Anterior cingulate cortex (tissue), 58 donors: ENCODE measurements around the gene DPY19L1.
"Not testable (repeated sequence)": the region's sequence is repeated elsewhere in the genome, so short reads cannot be mapped to it uniquely, and the experiment has no call there.

Source experiments
- DNase-seq, 58 donors: peaks; one replicate each; lab custom pipeline; 2025; lab: John Stamatoyannopoulos, UW

The DPY19L1 gene

DNA sequence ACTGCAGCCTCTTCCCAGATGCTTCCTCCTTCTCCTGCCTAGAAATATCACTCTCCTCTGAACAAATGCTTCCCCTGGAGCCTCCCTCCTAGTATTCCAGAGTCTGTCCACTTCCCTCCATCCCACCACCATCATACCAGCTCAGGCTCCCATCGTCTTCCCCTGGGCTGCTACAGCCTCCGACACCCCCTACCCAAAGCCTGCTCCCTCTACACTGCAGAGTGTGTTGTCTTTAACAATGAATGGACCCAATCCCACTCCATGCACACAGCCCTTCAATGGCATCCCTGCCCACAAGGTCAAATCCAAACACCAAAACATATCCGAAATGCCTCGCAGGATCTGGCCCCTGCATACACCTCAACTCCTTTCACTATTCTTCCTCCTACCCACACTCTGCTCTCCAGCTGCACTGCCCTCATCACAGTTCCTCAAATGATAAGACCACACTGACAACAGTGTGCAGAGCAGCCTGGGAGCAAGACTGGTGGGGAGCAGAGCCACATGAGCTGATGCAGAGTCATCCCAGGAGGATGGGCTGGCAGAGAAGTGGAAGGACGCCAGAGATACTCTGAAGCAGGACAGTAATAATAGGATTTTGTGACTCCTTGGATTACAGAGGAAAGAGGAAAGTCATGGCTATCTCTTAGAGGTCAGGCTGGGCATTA lies 40.7 kb downstream of the DPY19L1 start:
- DNase-seq = not testable (repeated sequence)

DNA sequence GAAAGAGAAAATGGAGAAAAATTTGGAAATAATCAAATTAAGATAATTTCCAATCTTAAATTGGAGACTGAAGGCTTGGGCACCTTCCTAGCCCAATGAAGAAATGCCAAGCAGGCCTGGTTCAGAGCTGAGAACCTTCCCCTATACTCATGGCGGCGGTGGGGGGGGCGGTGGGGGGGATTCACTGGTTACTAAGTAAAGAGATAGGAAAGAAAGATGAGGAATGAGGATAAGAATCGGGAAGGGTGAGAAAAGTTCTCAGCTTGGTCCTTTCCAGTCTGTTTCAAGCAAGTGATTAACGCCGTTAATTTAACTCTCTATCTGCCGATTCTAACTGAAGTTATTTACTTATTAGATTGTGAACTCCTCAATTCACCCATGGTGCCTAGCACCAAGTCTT lies 41.5 kb downstream of the DPY19L1 start:
- DNase-seq = no peak

DNA sequence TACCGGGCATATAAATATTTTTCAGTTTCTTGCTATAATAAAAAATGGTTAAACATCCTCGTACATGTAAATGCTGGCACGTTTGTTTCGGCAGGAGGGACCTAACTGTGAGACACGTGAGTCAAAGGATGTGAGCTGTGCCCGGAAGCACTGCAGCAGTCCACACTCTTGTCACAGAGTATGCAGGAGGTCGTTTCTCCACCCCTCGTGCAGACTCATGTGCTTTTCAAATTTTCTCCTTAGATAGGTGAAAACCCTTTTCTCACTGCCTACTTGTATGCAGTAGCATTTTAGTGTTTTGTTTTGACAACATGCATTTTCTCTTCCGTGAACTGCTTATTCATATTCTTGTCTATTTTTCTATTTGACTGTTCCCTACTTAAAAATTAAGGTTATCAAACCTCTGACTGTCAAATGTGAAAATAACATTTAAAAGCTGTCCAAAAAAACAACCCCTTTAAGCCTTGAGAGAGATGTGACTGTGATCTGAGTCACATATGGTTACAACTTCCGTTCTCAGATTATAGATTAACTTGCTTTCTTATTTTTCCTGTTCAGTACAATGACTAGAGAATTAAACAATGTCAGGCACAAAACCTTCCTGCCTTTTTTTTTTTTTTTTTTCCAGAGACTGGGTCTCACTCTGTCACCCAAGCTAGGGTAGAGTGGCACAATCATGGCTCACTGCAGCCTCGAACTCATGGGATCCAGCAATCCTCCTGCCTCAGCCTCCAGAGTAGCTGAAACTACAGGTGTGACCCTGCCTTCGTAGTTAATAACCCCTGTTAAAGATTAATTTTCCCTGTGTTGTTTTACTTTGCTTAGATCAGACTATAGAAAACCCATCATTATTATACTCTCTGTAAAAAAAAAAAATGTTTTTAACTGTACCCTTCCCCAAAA lies 45.1 kb downstream of the DPY19L1 start:
- no peak for DNase-seq

DNA sequence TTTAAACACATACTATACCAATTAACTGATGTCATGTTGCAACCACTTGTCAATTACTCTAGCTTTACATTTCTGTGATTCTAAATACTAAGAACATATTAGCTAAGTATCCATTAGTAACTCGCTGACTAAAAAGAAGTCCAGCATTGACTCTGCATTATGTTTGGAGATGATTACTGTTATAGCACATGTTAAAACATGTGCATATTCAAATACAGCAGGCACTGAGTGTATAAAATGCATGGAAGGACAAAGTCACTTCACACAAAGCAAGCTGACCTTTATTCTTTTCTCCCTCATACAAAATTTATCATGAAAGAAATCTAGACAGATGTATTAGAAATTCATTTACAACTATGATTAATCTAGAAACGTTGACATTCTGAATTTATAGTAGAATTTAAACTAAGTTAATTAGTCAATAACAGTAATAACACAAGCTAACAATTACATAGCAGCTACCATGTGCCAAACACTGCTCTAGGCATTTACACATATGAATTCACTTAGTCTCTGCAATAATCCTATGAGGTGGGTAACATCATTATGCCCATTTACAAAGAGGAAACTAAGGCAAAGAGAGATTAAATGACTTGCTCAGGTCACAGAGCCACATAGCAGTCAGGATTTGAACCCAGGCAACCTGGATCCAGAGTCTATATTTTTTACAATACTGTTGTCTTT lies 48.7 kb downstream of the DPY19L1 start:
- DNase-seq = not testable (repeated sequence)

DNA sequence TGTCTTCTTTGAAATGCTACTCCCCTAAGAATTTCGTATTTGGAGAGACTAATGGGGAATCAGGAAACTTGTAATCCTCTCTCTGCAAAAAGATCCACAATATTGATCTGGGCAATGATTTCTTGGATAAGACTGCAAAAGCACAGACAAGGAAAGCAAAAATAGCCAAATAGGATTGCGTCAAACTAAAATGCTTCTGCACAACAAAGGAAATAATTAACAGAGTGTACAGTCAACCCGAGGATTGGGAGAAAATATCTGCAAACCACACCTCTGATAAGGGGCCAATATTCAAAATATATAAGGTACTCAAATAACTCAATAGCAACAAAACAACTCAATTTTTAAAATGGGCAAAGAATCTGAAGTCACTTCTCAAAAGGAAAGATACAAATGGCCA lies 52.1 kb downstream of the DPY19L1 start:
- DNase-seq = not testable (repeated sequence)

DNA sequence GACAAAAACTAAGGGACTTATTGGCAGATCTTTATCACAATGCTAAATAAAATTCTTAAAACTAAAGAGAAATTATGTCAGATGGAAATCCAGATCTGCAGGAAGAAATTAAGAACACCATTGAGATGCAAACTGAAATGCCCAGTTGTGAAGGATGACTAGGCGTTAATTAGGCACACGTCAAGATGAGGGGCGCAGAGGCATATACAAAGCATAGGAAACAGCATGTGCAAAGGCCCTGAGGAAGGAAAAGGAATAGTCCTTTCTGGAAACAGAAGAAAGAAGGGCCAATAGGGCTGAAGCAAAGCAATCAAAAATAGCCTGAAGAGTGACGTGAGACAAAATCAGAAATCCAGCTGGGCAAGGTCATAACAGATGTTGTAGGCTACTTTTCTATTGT lies 53.1 kb downstream of the DPY19L1 start:
- not testable (repeated sequence) for DNase-seq

DNA sequence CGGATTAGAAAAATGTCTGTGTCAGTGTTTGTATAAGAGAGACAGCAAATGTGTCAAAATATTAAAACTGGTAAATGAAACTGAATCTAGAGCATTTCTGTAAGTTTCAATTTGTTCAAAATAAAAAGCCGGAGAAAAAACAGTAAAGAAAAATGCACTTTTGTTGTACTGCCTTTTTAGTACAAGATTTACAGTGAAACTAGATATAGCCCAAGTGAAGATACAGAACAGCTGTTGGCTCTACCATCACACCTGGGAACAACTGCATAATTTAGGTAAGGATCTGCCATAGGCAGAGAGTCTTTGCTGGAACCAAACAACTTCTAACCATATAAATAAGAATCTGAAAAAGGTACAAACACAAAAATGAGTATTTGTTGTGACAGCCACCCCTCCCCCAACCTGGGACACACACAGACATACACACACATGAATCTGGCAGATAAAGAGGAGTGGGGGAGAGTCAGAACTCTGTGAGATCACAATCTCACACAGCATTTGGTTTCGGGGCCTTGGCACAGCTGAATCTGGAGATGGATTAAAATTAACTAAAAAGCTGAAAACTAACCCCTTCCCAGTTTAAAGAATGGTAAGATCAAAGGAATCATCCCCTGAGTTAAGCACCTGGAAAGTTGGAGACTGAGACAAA lies 54.8 kb downstream of the DPY19L1 start:
- no peak for DNase-seq

DNA sequence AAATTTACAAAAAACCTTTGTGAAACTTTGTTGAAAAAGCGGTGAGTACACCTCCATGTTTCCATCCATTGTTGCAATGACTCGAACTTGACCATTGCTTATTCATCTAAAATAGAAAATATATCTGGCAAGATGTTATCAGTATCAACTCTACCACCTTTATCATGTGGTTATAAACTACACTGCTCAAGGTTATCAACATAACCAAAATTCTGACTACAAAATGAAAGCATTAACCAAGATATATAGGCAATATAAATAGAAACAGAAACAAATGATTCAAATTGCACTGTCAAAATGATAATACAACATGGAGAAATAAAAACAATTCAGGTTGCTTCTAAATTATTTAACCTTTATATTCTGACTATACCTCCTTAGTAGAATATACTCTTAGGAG lies 58.2 kb downstream of the DPY19L1 start:
- not testable (repeated sequence) for DNase-seq

DNA sequence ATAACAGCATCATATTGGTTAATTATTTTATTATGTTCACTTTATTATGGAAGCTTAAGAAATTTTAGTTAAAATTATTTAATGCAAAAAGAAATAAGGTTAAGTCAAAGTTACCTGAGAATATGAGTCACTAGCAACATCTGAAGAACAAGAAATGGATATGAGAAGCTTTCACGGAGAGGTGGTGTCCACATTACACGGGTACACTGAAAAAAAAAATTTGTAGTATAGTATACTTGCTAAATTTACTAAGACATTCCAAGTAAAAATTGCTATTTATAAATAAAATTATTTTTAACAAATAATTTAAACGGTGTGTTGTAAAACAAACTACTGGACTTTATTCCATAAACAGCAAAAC lies 63.9 kb downstream of the DPY19L1 start:
- no peak for DNase-seq

DNA sequence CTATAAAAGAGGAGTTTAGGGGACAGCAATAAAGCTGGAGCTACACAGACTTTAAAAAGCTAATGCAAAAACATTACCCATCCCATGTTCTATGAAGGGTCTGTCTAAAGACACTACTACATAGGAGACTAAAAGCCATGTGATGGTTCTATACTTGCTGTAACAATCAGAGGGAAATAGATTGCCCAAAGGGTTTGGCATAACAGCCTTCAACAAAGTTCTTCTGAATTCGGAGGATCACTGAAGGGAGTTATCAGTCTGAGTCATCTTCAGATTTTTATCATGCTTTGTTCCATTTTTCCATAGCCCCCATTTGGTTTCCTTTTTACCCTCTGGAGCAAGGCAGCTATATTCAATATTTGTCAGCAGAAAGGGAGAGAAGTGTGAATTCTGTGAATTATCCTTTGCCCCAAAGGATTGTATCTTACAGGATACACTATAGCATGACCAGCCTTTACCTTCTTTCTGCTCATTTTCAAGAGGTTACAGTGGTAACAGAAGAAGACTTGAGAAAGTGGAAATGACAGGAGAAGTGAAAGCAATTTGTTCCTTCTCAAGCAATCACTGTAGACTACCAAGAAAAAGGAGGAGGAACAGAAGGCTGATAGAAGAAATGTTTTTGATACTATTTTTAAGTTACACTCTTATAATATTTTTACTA lies 64.4 kb downstream of the DPY19L1 start:
- not testable (repeated sequence) for DNase-seq

DNA sequence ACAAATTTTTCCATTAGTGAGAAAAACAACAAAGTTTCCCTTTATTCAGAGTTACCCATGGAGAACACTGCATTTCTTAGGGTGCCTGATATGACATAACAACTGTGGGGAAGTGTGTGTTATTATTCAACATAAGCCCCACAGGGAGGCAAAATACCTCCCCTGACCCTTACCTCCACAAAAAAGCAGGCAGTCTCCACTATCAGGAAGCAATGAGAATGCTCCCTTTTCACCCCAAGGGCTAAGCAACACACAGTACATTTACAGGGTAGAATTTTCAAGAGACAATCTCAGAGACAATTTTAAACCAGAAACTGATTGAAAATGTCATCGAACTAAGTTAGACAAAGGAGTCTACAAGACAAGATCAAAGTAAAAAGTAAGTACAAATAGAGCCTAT lies 69.5 kb downstream of the DPY19L1 start:
- DNase-seq = not testable (repeated sequence)

DNA sequence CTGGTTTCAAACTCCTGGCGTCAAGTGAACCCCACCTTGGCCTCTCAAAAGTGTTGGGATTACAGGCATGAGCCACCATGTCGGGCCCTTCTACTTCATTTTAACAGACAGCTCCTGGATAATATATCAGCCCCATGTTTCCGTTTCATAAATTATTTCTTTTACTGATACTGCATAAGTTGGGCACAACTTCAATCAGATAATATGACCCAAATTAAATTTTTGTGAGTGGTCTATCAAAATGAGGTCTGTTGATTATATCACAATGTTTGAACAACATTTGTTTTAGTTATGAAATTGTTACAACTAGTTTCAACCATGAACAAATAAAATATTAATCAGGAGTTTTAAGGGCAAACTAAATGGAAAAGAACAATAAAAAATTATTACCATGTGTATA lies 70.8 kb downstream of the DPY19L1 start:
- DNase-seq = not testable (repeated sequence)

DNA sequence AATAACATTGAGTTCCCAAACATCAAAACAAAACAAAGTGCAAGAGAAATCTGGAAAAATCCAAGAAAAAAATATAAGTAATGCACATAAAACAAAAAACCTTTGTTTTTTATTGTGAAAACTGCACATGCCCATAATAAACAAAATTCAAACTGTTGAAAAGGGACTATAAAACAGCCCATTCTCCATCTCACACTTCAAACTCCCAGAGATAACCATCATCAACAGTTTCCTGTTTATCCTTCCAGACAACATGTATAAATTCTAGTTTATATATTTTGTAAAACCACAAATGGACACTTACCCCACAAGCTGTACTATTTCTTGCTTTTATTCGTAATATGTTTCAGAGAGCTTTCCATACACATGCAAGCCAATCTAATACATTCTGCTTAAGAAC lies 79.3 kb downstream of the DPY19L1 start:
- no peak for DNase-seq

DNA sequence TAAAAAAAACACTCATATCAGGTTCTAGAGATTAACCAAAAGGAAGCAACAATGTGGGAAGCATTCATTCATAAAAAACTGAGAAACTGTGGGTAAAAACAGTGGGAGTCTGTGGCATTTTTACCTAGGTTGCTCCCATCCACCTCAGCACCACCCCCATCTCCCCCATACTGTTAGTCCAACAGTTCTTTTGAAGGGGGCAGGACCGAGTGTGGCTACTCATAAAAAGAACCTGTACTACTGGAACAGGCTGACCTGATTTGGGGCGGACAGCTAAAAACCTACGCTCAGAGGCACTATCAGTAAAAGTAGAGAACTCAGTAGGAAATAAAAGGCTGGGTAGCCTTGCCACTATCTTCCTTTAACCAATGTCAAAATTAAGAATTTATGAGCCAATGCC lies 84.5 kb downstream of the DPY19L1 start:
- DNase-seq = no peak

DNA sequence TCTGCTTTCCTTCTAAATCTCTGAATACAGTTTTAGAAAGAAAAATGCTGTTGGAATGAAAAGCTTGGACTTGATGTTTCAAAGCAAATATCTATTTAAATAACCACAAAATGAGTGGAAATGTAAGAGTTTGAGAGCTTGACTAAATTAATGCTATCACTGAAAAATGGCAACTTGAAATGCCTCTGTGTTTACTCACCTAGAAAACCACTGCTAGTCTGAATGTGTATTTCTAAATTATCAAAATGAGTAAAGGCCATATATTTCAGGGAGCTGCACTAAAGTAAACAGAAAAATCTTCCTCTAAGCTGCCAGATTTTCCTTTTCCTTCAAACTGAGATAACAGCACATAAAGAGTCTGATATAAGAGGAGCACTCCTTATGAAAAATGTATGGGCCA lies 87.9 kb downstream of the DPY19L1 start:
- DNase-seq = no peak

DNA sequence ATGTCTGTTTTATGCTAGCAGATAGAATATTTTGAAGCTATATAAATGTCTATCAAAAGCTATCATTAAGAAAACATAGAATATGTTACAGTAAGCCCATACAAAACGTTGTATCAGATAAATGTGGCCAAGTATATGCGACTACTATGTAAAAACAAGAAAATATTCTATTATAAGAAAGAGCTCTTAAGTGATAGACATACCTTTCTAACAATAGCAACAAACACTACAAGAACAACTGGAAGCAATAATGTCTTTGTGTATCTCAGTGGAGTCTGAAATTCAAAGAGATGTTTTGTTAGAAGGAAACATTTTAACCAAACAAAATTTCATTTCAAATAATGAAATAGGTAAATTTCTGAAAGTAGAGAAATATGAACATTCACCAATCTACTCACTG lies 89.9 kb downstream of the DPY19L1 start:
- not testable (repeated sequence) for DNase-seq

DNA sequence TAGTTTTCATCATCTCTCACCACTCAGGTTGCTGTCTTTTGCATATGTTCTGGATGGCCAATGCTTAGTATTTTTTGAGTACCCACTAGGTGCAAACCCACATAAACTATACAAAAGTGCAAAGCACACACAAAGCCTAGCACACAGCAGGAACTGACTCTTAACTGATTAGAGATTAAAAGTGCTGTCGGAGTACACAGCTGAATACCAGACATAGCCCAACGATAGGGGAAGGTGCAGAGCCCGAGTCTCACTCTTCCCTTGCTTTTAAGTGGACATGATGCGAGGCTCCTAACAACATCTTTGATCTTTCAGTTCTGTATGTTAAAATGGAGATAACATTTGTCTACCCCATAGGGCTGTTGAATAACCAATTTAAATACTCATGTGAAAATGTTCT lies 90.8 kb downstream of the DPY19L1 start:
- no peak for DNase-seq

DNA sequence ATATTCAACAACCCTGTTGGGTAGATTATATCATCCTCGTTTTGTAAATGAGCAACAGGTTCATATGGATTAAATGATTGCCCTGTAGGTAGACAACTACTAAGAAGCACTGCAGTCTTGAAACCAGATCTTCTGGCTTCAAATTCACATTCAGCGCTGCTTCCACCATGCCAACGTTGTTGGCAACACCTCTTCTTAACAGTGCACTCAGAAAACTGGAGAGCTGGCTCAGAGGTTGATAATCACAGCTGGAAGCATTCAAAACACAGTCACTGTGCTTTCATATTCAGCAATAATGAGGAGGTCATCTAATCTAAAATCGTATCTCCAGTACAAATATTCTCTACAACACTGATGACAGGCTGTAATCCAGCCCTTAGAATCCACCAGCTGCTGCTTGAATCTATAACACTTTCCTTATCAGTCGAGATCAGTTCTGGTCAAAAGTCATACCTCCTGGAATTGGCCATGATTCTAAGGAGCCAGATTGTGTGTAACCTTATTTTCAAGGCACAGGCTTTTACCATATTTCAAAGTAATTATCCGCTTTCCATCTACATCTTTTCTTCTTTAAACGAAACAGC lies 91.3 kb downstream of the DPY19L1 start:
- not testable (repeated sequence) for DNase-seq

DNA sequence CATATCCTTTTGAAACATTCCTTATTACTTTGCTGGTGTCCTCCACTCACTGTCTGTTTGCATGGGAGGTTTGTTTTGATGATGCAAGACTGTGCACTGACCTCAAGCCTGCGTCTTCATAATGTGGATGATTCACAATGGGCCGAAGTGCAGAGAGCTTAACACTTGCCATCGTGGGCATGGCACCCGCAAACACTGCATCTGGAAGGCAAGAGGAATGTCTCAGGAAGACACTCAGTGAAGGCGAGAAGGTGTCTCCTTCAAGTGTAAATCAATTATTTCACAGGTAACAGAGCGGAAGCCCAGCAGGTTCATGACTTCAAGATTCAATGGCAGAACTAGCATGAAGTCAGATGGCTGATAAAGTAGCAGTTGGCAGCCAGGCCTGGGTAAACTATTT lies 98.1 kb downstream of the DPY19L1 start:
- DNase-seq = no peak

DNA sequence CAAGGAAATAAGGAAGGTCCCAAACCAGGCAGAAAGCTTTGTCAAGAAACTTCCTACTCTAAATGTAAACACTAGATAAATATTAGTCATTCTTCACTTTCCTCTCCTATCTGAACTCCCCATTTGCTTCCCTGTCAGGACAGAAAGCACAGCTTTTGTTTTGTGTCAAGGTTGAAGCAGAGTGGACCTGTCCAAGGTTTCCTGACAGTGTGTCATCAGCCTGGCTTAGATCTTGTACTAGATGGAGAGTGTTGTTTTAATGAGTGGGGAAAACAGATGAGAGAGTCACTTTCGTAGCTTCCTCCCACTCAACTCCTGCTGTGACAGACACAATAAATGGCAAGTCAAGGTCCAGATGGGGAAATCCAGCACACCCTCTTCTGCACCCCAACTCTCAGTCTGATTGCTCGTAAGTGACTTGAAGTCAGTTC lies 101.5 kb downstream of the DPY19L1 start:
- not testable (repeated sequence) for DNase-seq
